GM21381 (cell line): ENCODE measurements around the gene FBRSL1.

Source experiments
- ATAC-seq: cut with Tn5 transposase; IDR thresholded peaks from one replicate; pipeline ENCODE4 v1.9.1; 2021; ENCODE audit warnings: mild to moderate bottlenecking, moderate library complexity; ENCODE audit not compliant: unreplicated experiment

FBRSL1 gene

DNA sequence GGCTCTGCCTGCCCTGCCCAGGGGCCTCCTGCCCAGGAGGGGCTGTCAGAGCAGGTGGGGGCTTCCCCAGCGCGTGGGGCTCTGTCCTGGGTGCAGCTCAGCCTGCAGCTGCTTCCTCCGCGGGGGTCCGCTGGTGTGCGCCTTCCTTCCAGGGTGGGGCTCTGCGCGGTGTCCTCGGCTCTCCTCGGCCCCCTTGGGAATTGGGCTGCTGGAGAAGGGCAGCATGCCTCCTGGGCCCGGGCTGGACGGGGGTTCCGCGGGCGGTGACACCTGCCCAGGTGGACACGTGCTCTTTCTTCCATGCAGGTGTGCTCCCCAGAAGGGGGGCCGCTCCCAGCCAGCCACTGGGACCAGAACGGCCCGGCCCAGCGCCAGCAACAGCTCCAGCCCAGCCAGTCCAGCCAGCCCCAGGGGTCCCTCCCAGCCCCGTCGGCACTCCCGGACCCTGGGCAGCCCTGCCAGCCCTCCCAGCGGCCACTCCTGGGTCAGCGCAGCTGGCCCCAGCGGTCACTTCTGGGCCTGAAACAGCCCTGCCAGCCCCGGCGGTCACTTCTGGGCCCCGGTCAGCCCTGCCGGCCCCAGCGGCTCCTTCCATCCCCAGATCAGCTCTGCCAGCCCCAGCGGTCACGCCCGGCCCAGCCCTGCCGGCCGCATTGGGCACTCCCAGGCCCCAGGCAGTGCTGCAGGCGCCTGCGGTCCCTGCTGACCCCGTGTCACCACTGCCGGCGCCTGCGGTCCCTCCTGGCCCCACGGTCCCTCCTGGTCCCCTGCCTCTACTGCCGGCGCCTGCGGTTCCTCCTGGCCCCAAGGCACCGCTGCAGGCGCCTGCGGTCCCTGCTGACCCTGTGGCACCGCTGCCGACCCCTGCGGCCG lies 19.1 kb downstream of the FBRSL1 start:
- no peak for ATAC-seq

DNA sequence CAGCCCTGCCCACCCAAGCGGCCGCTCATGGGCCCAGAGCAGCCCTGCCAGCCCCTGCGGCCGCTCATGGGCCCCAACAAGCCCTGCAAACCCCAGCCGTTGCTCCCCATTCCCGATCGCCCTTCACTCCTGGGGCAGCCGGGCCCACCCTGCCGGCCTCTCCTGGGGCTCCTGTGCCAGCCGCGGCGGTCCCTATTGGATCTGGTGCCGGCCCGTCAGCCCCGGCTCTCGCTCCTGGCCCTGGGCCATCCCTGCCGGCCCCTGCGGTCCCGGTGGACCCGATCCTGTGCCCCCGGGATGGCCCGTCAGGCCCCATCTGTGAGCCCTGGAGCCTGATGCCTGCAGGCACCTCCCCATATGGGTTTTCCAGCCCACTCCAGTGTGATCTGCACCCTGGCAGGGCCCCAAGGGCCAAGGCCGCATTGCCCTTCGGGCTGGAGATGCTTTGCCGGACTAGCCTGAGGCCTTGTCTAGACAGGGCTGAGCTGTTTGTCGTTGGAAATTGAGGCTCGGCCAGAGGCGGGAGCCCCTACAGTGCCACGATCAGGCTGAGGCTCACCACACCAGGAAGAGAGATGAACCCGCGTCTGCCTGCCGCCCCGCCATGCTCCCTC lies 20.3 kb downstream of the FBRSL1 start:
- no peak for ATAC-seq

DNA sequence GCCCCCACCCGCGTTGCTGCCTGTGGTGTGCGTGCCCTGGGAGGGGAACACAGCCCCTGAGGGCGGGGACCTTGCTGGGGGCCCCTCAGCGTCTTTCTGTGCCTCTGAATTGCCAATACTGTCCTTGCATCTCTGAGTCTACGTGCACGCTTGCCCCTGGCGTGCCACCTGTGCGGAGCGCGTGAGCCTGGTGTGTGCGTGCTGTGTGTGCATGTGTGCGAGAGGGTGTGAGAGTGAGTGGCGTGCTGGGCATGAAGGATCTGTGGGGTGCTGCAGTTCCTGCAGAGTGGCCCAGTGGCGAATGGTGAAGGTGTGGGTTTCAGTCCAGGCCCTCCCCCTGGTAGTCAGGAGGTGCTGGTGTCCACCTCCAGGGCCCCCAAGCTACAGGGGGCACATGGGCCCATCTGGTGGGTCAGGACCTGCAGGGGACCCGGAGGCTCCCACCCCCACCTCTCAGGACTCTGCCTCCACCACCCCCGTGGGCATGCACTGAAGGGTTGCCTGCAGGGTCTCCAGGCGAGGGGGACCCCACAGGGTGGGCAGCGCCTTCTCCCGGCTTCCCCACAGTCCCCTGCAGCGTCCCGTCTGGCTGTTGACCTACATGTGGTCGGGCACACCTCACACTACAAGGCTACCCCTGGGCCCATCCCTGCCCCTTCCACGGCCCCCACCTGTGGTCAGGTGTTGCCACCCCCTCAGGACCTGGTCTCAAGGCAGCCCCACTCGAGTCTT lies 21.0 kb downstream of the FBRSL1 start:
- ATAC-seq: no peak

DNA sequence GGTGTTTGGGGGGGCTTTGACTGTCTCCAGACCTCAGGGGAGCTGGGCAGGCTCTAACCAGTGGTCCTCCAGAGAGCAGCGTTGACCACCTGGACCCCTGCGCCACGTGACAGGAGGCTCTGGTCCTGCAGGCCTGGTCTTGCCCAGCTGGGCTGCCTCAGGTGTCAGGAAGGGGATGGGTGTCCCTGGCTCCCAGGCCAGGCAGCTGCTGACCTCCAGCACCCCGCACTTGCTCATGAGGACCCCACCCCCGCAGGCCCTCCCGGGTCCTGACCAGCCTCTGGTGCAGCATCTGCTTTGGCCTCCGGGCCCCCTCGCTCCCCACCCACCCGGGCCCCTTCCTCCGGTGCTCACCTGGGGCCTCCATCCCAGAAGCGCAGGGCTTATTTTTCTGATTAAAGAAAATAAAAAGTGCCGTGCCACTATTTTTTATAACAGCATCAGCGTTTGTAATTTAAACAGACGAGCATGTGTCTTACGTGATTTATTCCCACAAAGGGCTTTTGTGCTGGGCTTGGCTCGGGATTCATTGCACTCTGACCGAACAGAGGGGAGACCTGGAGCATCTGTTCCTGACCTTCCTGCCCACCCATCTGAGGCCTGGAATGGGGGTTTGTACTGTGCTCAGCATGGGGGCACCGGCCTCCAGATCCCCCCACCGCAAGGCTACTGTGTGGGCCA lies 21.7 kb downstream of the FBRSL1 start:
- no peak for ATAC-seq

DNA sequence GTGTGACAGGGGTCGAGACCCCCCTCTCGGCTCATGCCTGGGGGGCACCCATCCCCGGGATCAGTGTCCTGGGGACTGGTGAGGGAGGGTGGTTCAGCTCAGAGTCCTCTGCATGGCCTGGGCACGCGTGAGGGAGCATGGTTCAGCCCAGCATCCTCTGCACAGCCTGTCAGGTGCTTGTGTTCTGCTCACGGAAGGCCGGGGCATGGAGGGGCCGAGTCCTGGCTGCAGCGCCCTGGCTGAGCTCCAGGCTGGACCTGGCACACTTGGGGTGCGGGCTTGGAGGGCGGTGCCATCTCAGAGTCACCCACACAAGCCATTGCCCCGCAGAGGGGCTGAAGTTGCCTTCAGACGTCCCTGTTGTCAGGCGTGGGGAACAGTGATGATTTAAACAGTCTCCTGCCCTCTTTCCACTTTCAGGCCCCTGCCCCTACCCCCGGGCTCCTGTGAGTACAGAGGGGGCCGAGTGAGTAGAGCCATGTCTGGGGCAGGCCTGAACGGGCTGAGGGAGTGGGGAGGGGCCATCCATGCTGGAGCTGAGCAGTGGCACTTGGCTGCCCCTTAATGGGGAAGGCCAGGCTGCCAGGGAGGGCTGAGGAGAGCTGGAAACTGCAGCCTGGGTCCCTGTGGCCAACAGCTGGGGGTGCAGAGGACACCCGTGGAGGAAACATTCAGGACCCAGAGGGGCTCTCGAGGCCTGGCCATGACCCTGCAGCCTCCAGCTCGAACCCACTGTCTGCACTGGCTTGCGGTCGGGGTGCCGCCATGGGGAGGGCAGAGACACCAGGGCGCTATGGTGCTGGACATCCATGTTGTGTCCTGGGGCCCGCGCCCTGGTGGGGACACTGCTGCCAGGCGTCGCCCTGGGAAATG lies 22.5 kb downstream of the FBRSL1 start:
- no peak for ATAC-seq

DNA sequence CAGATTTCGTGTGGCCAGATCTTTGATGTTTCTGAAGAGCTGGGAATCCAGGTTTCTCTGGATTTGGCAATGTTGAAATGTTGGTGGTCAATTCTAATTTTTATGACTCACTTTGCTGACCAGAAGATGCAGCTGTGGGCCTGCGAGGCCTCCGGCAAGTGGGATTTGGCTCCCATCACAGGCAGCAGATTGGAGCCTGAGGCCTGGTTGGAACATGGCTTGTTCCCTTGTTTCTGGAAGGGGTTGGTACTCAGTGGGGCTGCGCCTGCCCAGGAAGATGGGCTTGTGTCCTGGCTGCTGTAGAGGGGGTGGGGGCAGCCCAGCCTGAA lies 23.1 kb downstream of the FBRSL1 start:
- ATAC-seq: no peak

DNA sequence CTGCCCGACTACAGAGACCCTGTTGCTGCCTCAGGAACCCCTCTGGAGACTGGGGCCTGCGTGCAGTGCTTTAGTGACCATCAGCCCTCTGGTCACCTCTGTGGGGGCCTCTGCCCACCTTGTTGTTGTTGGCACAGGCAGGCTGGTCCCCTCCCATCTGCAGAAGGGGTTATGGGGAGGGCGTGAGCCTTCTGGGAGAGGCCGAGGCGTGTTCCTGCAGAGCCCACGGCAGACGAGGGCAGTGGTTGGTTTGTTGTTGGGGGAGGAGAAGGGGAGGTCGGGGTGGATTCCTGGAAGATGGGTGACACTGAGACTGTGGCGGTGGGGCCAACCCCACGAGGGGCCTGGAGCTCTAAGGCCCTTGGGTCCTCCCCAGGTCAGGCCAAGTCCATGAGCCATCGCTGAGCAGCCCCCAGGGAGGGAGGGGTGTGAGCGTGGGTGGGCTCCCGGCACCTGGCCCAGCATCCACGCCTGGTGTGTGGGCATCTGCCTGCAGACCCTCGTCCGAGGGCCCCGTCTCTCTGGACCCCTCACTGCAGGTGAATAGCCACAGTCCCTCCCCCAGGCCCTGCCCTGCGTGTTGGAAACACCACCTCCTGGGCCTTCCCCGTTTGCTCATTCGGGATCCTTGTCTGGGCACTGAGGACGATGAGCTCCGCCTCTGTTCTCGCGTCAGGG lies 23.6 kb downstream of the FBRSL1 start:
- no peak for ATAC-seq

DNA sequence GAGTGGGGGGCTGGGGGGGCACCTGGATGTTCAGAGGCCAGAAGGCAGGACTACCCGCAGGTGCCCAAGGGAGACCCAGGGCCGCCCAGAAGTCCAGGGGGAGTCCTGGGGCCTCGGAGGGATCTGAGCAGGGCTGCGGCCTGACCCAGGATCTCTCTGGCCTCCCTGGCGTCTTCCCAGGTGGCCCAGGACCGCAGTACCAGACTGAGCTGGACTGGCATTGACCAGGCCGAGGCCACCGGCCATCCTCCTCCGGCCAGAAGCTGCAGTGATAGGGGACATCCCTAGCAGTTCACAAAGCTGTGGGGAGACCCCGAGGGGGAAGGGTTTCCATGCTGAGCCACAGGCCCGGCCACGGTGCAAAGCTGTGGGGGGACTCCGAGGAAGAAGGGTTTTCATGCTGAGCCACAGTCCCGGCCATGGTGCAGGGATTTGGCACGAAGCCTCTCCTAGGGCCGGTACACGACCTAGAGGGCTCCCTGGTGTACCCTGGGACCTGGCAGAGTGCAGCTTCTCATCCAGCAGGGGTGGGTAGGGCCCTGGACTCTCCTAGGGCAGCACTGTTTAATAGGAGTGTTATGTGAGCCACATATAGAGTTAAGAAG lies 24.4 kb downstream of the FBRSL1 start:
- ATAC-seq: no peak

DNA sequence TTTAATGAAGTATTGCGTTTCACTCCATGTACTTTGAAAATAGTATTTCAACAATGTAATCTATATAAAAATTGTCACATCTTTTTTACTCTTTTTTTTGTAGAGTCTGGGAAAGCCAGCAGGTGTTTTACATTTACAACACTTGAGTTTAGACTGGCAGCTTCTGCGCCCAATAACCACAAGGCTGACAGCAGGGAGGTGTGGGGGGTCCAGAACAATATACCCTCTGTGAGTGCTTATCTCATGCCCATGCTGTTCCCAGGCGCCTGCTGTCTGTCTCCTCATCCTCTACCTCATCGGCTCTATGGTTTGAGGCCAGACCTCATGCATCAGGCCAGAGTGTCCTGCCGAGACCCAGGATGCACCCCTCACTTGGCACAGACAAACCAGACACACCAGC lies 24.9 kb downstream of the FBRSL1 start:
- no peak for ATAC-seq

DNA sequence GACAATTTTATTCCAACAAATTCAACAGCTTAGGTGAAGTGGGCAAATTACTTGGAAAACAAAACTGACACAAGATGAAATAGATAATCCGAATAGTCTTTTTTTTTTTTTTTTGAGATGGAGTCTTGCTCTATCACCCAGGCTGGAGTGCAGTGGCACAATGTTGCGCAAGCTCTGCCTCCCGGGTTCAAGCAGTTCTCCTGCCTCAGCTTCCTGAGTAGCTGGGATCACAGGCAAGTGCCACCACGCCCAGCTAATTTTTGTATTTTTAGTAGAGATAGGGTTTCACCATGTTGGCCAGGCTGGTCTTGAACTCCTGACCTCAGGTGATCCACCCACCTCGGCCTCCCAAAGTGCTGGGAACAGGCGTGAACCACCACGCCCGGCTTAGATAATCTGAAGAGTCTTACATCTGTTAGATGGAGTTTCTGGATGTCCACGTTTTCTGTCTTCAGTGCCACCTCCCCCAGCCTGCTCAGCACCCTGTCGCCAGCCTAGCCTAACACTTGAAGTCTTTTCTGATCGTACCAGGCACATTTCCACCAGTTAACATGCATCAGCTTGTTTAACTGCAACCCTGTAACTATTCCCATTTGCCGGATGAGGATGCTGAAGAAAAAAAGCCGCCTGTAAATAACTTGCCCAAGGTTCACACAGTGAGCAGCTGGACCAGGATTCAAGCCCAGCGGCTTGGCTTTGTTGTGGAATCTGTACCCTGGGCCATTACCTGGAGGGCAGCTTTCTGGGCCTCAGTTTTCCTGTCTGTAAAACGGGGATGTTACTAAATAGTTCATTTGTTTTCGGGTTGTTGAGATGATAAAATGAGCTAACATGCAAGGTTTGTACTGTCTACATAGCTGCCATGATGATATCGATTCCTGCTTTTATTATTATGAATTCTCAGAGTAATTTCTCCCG lies 26.4 kb downstream of the FBRSL1 start:
- ATAC-seq: no peak

DNA sequence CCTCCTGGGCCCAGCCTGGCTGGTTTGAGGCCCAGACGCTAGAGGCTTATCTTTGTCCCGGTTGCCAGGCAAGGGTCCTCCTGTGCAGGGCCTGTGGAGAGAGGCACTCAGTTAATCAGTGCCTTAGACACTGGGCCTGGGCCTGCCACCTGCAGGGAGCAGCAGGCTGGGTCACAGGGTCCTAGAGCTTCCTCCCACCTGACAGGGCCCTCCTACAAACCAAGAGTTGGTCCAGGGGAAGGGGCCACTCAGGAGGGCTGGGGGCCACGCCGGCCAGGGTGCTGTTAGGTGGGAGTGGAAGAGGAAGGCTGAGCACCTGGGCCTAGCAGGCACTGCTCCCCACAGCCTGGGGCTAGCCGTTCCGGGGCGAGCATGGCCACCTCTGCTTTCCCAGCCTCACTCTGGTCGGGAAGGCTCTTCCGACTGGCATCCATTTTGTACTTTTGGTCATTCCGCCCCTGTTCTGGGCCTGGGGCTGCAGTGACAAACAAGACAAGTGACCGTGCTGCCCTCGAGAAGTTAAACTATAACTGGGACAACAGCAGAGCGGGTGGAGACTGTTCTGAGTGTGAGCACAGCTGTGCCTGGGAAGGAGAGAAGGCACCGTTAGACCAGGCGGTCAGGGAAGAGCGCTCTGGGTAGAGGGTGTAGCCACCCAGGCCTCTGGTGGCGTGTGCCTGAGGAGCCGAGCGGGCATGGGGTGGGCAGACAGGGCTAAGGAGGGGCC lies 27.2 kb downstream of the FBRSL1 start:
- no peak for ATAC-seq

DNA sequence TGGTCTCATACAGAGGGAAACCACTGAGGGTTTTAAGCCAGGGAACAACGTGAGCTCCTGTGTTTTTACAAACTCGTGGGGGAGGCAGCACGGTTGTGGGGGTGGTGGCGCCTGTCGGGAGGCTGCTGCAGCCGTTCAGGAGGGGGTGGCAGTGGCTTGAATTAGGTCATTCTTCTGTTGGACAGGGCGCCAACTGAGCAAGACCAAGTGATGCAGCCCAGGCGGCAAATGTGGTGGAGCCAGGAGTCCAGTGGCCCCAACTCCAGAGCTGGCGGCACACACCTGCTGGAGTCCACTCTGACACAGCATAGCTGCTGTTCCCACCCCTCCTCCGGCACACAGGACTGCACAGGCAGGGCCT lies 27.8 kb downstream of the FBRSL1 start:
- no peak for ATAC-seq

DNA sequence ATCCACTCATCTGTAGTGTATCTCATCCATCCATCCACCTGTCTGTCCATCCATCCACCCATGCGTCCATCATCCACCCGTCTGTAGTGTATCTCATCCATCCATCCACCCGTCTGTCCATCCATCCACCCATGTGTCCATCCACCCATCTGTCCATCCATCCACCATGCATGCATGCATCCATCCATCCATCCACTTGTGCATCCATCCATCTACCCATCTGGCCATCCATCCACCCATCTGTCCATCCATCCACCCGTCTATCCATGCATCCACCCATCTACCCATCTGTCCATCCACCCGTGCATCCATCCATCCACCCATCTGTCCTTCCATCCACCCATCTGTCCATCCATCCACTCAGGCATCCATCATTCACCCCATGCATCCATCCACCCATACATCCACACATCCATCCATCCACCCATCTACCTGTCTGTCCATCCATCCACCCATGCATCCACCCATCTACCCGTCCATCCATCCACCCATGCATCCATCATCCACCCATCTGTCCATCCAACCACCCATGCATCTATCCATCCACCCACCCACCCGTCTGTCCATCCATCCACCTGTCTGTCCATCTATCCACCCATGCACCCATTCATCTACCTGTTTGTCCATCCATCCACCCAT lies 28.5 kb downstream of the FBRSL1 start:
- ATAC-seq: no peak

DNA sequence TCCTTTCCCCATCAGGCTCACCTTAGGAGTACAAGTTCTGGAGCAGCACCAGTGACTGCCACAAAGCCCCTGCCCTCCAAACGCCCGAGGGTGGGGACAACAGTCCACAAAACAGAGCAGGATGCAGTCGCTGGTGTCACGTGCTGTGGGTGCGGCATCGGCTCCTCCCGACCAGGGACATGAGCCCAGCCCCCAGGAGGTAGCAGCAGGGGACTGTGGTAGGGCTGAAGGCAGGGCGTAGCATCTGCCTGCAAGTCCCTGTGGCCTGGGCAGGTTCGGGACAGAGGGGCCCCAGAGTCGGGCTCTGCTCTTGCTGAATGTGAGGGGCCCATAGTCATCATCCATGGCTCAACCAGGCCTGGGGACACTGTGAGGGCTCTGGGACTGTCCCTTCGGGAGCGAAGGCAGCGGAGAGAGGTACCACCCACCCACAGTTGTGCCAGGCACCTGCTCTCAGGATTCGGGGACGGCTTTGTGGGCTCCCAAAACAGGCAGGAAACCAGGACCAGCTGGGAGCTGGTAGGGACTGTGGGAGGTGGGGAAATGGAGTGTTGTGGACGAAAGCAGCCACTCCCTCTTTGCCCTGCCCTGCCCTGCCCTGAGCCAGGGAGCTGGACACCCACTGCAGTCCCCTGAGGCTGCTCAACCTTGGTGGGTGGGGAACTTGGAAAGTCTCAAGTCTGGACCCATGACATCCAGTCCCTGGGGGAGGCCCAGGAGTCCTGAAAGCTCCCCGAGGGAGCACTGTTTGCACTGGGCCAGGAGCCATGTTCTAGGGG lies 30.7 kb downstream of the FBRSL1 start:
- no peak for ATAC-seq

DNA sequence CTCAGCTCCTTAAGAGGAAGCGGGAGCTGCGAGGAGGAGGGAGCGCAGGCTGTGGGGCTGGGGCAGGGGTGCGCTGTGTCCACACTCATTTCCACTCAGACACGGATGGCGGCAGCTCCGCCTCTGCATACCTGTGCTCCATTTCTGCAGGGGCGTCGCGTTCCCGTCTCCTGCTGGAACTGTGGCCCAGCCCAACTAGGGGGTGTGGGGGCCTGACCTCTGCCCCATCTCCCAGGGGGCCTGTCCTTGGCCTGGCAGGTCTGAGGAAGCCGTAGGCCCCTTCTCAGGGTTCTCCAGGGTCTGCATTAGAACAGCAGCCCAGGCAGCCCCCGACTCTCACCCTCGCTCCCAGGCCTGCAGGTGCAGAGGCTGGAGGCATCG lies 31.2 kb downstream of the FBRSL1 start:
- ATAC-seq: no peak

DNA sequence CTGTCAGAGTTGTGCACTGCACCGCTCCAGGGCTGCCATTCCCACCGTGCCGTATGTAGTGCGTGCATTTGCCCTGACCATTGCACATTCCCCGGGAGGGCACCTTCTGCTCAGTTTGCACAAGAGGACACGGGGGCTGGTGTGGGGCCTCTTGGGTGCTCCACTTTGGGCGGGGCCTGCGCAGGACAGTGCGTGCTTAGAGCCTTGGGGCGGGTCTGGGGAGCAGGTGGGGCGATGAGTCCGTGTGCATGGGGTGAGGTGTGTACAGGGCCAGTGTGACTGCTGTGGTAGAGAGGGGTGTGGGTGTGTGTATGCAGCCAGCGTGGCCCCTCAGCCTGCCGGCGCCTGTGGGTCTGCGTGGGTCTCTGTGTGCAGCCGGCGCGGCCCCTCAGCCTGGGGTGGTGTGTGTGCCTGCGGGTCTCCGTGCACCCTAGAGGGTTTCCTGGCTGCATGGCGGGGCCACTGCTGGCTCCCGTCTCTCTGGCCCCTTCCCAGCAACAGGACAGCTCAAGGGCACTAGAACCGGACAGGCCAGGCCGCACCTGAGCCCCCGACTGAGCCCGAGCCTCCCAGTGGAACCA lies 31.9 kb downstream of the FBRSL1 start:
- ATAC-seq: no peak
